Natural killer cell (primary cell): ENCODE results near the gene LRP1B. TPM values are rescaled to one million over a fixed set of nuclear protein-coding genes. Genes with fewer than 3 reads are reported as not detected.

Source experiments
- ATAC-seq, 3 donors: fragments of 150-1000 bp in 2 of 3; fragments of 200-7000 bp in 1 of 3; cut with Tn5 transposase; 1 replicate in 1 of 3; 2 replicates in 2 of 3; pipeline ENCODE4 v1.10.0; 2021; ENCODE audit warnings: mild to moderate bottlenecking in 2 of 3, moderate library complexity in 2 of 3
- DNase-seq, 2 donors: peaks; one replicate each; pipeline versions ENCODE4 v3.0.0 to v3.0.0-alpha.2; 2013 to 2021; ENCODE audit warnings: mixed read lengths in 1 of 2
- H3K27ac ChIP-seq: one replicate; pipeline ENCODE4 v1.5.1; 2013; ENCODE audit warnings: mild to moderate bottlenecking, low read length
- H3K27me3 ChIP-seq: one replicate; pipeline ENCODE4 v1.6.1; 2013; ENCODE audit warnings: low read length; ENCODE audit not compliant: control insufficient read depth, insufficient read depth
- H3K36me3 ChIP-seq: one replicate; pipeline ENCODE4 v1.6.1; 2013; ENCODE audit warnings: low read length; ENCODE audit not compliant: control insufficient read depth, insufficient read depth
- H3K4me1 ChIP-seq: one replicate; pipeline ENCODE4 v1.6.1; 2013; ENCODE audit warnings: low read length; ENCODE audit not compliant: control insufficient read depth, insufficient read depth
- H3K4me3 ChIP-seq: one replicate; pipeline ENCODE4 v1.5.1; 2013; ENCODE audit warnings: low read length
- H3K9me3 ChIP-seq: one replicate; pipeline ENCODE4 v1.6.1; 2013; ENCODE audit warnings: low read length; ENCODE audit not compliant: control insufficient read depth, insufficient read depth
- H3K27ac Mint-ChIP-seq, 2 donors: one replicate each; pipeline ENCODE4 v1.8.0; 2022; ENCODE audit warnings: mild to moderate bottlenecking in 2 of 2, mixed read lengths in 2 of 2, moderate library complexity in 1 of 2
- H3K27me3 Mint-ChIP-seq, 2 donors: one replicate each; pipeline ENCODE4 v1.8.0; 2022; ENCODE audit warnings: low read depth in 2 of 2, mixed read lengths in 2 of 2
- H3K36me3 Mint-ChIP-seq: one replicate; pipeline ENCODE4 v1.8.0; 2022; ENCODE audit warnings: mixed read lengths
- H3K4me1 Mint-ChIP-seq, 2 donors: one replicate each; pipeline ENCODE4 v1.8.0; 2022; ENCODE audit warnings: mixed read lengths in 2 of 2
- H3K4me3 Mint-ChIP-seq: one replicate; pipeline ENCODE4 v1.8.0; 2022; ENCODE audit warnings: mild to moderate bottlenecking, moderate library complexity, mixed read lengths
- H3K9me3 Mint-ChIP-seq, 2 donors: one replicate each; pipeline ENCODE4 v1.8.0; 2022; ENCODE audit warnings: mixed read lengths in 2 of 2
- WGBS: methylation state at CpG from one replicate; pipeline ENCODE4 v1.1.7; 2013; ENCODE audit warnings: missing lambda C conversion rate; ENCODE audit not compliant: insufficient coverage; 5-methylcytosine and 5-hydroxymethylcytosine counted together
- intact Hi-C: fragments of 100-400 bp; cut with micrococcal nuclease; formaldehyde crosslinking; loops from one replicate; pipeline ENCODE4 v1.14.2; 2022
- total RNA-seq, 4 donors: library from RNA; stranded (reverse); fragments of 120-200 nt in 1 of 4; gene quantifications; one replicate each; pipeline versions ENCODE4 v1.2.3 to v1.2.4, GENCODE V29; 2013 to 2022
- TF ChIP-seq, protein P1 (sequence below): fragments of 200-600 bp; IDR thresholded peaks from one replicate; pipeline ENCODE4 v1.8.0; 2022; ENCODE audit warnings: antibody characterized with exemption

LRP1B gene
- total RNA-seq, 3 donors from 2014 or later (not counting 1 experiment from before 2014, with no cell fraction given): 0.05 TPM; not detected in 2

DNA sequence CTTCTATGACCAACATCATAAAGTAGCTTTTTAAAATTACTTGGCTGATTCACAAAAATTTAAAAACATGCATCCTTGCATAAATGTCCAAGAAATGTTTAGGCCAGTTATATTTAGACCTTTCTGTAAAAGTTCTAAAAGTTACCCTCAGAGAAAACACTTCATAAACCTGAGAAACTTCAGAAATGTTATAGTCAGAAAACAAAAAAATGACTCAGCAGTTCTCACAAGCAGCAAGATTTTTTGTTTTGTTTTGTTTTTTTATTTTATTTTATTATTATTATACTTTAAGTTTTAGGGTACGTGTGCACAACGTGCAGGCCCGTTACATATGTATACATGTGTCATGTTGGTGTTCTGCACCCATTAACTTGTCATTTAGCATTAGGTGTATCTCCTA lies 648.1 kb downstream of the LRP1B start:
- H3K4me3 ChIP-seq: no peak overlapping the region
- H3K36me3 Mint-ChIP-seq: no peaks in the 10 kb centered on the region
- no peaks in the 10 kb centered on the region for H3K36me3 ChIP-seq
- 100% methylated on average over 3 of the region's 3 CpGs for WGBS
- no peak overlapping the region for H3K4me3 Mint-ChIP-seq
- no peak overlapping the region for H3K27ac Mint-ChIP-seq
- H3K9me3 ChIP-seq: no peaks in the 10 kb centered on the region
- intact Hi-C loops: no loop called here
- TF ChIP-seq, protein P1, sequence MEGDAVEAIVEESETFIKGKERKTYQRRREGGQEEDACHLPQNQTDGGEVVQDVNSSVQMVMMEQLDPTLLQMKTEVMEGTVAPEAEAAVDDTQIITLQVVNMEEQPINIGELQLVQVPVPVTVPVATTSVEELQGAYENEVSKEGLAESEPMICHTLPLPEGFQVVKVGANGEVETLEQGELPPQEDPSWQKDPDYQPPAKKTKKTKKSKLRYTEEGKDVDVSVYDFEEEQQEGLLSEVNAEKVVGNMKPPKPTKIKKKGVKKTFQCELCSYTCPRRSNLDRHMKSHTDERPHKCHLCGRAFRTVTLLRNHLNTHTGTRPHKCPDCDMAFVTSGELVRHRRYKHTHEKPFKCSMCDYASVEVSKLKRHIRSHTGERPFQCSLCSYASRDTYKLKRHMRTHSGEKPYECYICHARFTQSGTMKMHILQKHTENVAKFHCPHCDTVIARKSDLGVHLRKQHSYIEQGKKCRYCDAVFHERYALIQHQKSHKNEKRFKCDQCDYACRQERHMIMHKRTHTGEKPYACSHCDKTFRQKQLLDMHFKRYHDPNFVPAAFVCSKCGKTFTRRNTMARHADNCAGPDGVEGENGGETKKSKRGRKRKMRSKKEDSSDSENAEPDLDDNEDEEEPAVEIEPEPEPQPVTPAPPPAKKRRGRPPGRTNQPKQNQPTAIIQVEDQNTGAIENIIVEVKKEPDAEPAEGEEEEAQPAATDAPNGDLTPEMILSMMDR: no peak
- H3K27me3 ChIP-seq: no peaks in the 10 kb centered on the region
- peaks cover 8 to 14% of the 10 kb centered on the region in 2 donors for H3K9me3 Mint-ChIP-seq
- no peak for ATAC-seq
- no peaks in the 10 kb centered on the region for H3K27me3 Mint-ChIP-seq
- no peak overlapping the region for H3K27ac ChIP-seq
- no peak for DNase-seq
- H3K4me1 ChIP-seq: no peaks in the 10 kb centered on the region
- no peaks in the 10 kb centered on the region for H3K4me1 Mint-ChIP-seq

- Histone ChIP-seq H3K27ac (no peak overlapping the region), H3K4me3 (no peak overlapping the region), H3K36me3 (no peaks in the 10 kb centered on the region), H3K4me1 (no peaks in the 10 kb centered on the region), H3K27me3 (no peaks in the 10 kb centered on the region), H3K9me3 (no peaks in the 10 kb centered on the region)
- DNase-seq (no peak), ATAC-seq (no peak)
- Mint-ChIP-seq H3K4me3 (no peak overlapping the region), H3K9me3 (peaks cover 7 to 9% of the 10 kb centered on the region in 2 donors), H3K27me3 (no peaks in the 10 kb centered on the region), H3K4me1 (no peaks in the 10 kb centered on the region), H3K36me3 (no peaks in the 10 kb centered on the region), H3K27ac (no peak overlapping the region)
- TF ChIP-seq, protein P1: no peak
- intact Hi-C loops: no loop called here
- WGBS: 80% methylated on average over 6 of the region's 6 CpGs
Observed at GRCh38 chr2:141475801-141476200, 655.0 kb downstream of the LRP1B start.

DNA sequence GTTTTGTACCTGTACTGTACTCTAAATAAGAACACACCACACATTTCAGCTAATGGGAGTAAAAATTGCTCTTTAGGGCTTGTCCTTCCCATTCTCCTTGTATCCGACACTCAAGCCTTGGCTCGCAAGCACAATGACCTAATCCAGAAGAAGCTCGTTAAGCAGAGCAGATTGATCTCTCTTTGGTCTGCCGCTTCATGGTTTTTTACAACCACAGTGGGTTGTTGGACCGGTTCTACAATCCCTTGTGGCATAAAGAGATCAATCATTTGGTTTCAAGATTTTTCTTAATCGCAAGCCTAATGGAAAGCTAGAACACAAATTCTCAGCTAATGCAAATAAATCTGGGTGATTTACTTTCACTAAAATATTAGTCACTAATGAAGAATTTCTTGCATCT lies 662.1 kb downstream of the LRP1B start:
- DNase-seq (no peak), ATAC-seq (no peak)
- H3K36me3 Mint-ChIP-seq: no peaks in the 10 kb centered on the region
- no peaks in the 10 kb centered on the region for H3K4me1 ChIP-seq
- H3K9me3 ChIP-seq: no peaks in the 10 kb centered on the region
- peaks cover 2 to 6% of the 10 kb centered on the region in 2 donors for H3K9me3 Mint-ChIP-seq
- no peak overlapping the region for H3K27ac ChIP-seq
- H3K4me3 ChIP-seq: no peak overlapping the region
- no peaks in the 10 kb centered on the region for H3K36me3 ChIP-seq
- H3K27ac Mint-ChIP-seq: no peak overlapping the region
- H3K27me3 Mint-ChIP-seq: no peaks in the 10 kb centered on the region
- 85% methylated on average over 6 of the region's 6 CpGs for WGBS
- H3K4me3 Mint-ChIP-seq: no peak overlapping the region
- no peaks in the 10 kb centered on the region for H3K27me3 ChIP-seq
- H3K4me1 Mint-ChIP-seq: no peaks in the 10 kb centered on the region
- intact Hi-C loops: no loop called here
- TF ChIP-seq, protein P1: no peak

- Mint-ChIP-seq H3K9me3 (peaks cover 2 to 6% of the 10 kb centered on the region in 2 donors), H3K27me3 (no peaks in the 10 kb centered on the region), H3K36me3 (no peaks in the 10 kb centered on the region), H3K4me3 (no peak overlapping the region), H3K27ac (no peak overlapping the region), H3K4me1 (no peaks in the 10 kb centered on the region)
- H3K9me3 ChIP-seq: no peaks in the 10 kb centered on the region
- TF ChIP-seq, protein P1: no peak
- DNase-seq (no peak), ATAC-seq (no peak)
- H3K27me3 ChIP-seq: no peaks in the 10 kb centered on the region
- H3K27ac ChIP-seq: no peak overlapping the region
- intact Hi-C loops: no loop called here
- H3K36me3 ChIP-seq: no peaks in the 10 kb centered on the region
- no peak overlapping the region for H3K4me3 ChIP-seq
- 73% methylated on average over 1 of the region's 1 CpG for WGBS
- no peaks in the 10 kb centered on the region for H3K4me1 ChIP-seq
Observed at GRCh38 chr2:141467331-141467730, 663.5 kb downstream of the LRP1B start.
